HL-60 (cell line): ENCODE measurements around the gene HHAT.

Experiments used
- POLR2AphosphoS5 ChIP-seq: IDR thresholded peaks from 2 replicates; pipeline ENCODE4 v1.6.1; 2012; ENCODE audit warnings: low read depth
- TF ChIP-seq, protein P1 (sequence below): IDR thresholded peaks from one replicate; pipeline ENCODE4 v1.5.1; 2011; ENCODE audit warnings: low read length, control low read depth, inconsistent platforms; ENCODE audit not compliant: insufficient read depth
- TF ChIP-seq, protein P2 (sequence below): IDR thresholded peaks from 2 replicates; pipeline ENCODE4 v1.6.1; 2012; ENCODE audit warnings: low read depth; ENCODE audit not compliant: insufficient replicate concordance

GRCh38 chr1:210571356-210572284 is 242.9 kb downstream of the HHAT start:
- TF ChIP-seq, protein P1, sequence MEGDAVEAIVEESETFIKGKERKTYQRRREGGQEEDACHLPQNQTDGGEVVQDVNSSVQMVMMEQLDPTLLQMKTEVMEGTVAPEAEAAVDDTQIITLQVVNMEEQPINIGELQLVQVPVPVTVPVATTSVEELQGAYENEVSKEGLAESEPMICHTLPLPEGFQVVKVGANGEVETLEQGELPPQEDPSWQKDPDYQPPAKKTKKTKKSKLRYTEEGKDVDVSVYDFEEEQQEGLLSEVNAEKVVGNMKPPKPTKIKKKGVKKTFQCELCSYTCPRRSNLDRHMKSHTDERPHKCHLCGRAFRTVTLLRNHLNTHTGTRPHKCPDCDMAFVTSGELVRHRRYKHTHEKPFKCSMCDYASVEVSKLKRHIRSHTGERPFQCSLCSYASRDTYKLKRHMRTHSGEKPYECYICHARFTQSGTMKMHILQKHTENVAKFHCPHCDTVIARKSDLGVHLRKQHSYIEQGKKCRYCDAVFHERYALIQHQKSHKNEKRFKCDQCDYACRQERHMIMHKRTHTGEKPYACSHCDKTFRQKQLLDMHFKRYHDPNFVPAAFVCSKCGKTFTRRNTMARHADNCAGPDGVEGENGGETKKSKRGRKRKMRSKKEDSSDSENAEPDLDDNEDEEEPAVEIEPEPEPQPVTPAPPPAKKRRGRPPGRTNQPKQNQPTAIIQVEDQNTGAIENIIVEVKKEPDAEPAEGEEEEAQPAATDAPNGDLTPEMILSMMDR, result no peak
- TF ChIP-seq POLR2AphosphoS5, result no peak
- TF ChIP-seq, protein P2, sequence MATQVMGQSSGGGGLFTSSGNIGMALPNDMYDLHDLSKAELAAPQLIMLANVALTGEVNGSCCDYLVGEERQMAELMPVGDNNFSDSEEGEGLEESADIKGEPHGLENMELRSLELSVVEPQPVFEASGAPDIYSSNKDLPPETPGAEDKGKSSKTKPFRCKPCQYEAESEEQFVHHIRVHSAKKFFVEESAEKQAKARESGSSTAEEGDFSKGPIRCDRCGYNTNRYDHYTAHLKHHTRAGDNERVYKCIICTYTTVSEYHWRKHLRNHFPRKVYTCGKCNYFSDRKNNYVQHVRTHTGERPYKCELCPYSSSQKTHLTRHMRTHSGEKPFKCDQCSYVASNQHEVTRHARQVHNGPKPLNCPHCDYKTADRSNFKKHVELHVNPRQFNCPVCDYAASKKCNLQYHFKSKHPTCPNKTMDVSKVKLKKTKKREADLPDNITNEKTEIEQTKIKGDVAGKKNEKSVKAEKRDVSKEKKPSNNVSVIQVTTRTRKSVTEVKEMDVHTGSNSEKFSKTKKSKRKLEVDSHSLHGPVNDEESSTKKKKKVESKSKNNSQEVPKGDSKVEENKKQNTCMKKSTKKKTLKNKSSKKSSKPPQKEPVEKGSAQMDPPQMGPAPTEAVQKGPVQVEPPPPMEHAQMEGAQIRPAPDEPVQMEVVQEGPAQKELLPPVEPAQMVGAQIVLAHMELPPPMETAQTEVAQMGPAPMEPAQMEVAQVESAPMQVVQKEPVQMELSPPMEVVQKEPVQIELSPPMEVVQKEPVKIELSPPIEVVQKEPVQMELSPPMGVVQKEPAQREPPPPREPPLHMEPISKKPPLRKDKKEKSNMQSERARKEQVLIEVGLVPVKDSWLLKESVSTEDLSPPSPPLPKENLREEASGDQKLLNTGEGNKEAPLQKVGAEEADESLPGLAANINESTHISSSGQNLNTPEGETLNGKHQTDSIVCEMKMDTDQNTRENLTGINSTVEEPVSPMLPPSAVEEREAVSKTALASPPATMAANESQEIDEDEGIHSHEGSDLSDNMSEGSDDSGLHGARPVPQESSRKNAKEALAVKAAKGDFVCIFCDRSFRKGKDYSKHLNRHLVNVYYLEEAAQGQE, result no peak
